Skeletal muscle cell (primary cell): ENCODE data around the gene TMIGD1.
"Not testable (repeated sequence)": the region's sequence is repeated elsewhere in the genome, so short reads cannot be mapped to it uniquely, and the experiment has no call there.

Experiments used
- DNase-seq: peaks from one replicate; pipeline ENCODE4 v3.0.0-alpha.2; 2010; ENCODE audit warnings: low read depth
- H3K4me3 ChIP-seq: 2 replicates; pipeline ENCODE4 v1.5.1; 2011; ENCODE audit warnings: low read depth, mild to moderate bottlenecking, control low read depth, low read length, moderate library complexity

Gene TMIGD1

DNA sequence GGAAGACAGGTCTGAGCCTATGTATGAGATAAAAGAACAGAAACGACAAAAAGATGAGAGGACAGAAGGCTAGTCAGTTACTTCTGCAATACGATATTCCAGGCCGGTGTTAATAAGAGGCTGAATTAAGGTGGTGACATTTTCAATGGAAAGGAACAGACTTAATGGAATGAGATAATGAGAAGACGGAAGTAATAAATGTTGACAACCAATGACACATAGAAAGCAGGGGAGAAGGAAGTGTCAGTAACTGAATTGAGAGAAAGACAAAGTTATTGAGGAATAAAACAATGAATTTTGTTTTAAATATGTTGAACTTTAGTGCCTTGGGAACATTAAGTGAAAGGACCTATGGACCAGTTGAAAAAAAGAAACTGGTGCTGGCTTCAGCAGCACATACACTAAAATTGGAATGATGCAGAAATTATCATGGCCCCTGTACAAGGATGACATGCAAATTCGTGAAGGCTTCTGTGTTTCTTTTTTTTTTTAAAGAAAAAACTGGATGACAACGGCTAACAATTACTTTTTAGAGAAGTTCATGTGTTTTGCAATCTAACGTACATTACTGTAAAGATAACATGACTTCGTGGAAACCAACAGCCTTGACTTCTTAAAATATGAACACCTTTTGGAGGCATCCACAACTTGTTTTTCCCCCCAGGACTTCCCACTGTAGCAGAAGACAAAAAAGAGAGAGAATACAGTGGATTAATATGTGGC is 26.4 kb upstream of the TMIGD1 start:
- no peak overlapping the region for H3K4me3 ChIP-seq
- DNase-seq = no peak

DNA sequence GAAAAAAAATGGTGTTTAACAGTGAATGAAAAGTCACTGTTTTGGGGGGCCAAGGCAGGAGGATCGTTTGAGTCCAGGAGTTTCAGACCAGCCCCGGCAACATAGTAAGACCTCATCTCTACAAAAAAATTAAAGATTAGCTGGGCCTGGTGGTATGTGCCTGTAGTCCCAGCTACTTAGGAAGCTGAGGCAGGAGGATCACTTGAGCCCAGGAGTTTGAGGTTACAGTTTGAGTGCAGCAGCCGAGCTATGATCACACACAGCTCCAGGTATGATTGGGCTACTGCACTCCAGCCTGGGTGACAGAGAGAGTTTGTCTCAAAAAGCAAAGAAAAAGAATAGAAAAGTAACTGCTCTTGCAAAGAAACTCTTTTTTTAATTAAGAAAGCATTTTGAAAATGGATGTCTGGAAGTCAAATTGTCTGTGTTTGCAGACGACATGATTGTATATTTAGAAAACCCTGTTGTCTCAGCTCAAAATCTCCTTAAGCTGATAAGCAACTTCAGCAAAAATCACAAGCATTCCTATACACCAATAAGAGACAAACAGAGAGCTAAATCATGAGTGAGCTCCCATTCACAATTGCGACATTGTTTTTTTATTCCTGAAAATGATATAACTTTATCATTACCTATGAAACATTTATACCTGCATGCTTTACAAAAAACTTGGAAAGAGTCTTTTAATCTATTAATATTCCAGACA is 24.4 kb upstream of the TMIGD1 start:
- no peak for DNase-seq
- H3K4me3 ChIP-seq = no peak overlapping the region

DNA sequence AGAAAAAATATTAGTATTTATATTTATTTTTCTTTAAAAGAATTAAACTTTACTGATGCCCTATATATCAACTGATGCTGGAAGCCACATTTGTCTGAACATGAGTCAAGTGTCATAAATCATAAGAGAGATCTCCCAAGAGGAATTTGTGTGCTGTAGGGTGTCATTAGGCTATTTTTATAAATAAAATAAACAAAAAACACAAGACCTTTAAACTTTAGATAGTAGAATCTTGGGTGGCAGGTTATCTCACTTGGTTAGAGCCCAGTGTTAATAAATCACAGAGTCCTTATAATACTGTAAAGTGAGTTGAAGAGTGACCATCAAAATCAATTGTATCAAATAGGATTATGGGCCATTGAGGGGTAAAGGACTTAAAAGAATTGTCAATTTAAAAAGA is 23.6 kb upstream of the TMIGD1 start:
- DNase-seq = no peak
- no peak overlapping the region for H3K4me3 ChIP-seq

DNA sequence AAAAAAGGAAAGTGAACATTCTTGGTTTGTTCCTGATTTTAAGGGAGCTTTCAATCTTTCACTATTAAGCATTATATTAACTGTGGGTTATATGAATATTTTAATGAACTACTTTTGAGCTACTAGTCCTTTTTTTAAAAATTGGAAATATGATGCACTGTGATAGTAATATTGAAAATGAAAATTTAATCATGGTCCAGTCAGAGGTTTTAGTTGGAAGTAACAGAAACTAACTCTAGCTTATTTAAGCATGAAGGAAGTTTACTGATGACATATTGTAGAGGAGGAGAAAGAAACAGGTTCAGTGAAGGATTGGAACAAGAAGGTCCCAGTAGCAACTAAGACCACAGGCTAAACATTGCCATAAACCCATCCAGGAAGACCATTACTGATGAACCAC is 20.8 kb upstream of the TMIGD1 start:
- DNase-seq = no peak
- no peak overlapping the region for H3K4me3 ChIP-seq

DNA sequence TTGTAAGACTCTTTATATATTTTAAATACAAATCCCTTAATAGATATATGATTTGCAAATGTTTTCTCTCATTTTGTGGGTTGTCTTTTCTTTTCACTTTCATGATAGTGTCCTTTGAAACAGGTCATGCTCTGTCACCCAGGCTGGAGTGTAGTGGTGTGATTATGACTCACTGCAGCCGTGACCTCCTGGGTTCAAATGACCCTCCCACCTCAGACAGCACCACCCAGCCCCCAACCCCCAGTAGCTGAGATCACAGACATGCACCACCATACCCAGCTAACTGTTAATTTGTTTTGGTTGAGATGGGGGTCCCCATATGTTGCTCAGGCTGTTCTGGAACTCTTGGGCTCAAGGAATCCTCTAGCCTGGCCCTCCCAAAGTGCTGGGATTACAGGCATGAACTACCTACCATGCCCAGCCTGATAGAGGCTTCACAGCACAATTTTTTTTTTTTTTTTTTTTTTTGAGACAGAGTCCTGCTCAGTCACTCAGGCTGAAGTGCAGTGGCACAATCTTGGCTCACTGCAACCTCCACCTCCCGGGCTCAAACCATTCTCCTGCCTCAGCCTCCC is 18.5 kb upstream of the TMIGD1 start:
- H3K4me3 ChIP-seq = no peak overlapping the region
- no peak for DNase-seq

DNA sequence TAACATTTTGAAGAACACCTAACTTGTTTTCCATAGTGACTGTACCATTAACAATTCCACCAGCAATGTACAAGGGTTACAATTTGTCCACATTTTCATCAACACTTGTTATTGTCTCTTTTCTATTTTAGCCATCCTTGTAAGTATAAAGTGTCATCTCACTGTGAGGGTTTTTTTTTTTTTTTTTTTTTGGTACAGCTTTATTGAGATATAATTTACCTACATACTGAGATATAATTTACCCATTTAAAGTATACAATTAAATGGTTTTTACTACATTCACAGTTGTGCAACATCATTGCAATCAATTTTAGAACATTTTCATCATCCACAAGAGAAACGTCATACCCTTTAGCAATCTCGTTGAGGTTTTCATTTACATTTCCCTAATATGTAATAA is 17.9 kb upstream of the TMIGD1 start:
- no peak for DNase-seq
- H3K4me3 ChIP-seq = no peak overlapping the region

DNA sequence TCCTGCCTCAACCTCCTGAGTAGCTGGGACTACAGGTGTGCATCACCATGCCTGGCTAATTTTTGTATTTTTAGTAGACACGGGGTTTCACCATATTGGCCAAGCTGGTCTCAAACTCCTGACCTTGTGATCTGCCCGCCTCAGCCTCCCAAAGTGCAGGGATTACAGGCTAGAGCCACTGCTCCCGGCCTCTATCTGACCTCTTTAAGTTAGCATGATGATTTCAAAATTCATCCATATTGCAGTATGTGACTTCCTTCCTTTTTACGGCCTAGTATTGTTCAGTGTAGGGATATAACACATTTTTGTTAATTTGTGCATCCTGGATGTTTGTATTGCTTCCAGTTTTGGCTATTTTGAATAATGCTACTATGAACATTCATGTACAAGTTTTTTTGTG is 17.4 kb upstream of the TMIGD1 start:
- not testable (repeated sequence) for DNase-seq, H3K4me3 ChIP-seq

DNA sequence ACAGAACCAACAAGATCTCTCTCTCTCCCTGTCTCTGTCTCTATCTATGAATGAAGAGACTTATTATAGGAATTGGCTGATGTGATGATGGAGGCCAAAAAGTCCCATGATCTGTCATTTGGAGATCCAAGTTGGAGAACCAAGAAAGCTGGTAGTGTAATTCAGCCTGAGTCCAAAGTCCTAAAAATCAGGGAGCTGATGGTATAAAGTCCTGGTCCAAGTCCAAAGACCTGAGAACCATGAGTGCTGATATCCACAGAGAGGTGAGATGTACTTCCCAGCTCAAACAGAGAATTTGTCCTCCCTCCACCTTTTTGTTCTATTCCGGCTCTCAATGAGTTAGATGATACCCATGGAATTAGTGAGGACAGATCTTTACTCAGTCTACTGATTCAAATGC is 15.4 kb upstream of the TMIGD1 start:
- no peak for DNase-seq
- H3K4me3 ChIP-seq = no peak overlapping the region

DNA sequence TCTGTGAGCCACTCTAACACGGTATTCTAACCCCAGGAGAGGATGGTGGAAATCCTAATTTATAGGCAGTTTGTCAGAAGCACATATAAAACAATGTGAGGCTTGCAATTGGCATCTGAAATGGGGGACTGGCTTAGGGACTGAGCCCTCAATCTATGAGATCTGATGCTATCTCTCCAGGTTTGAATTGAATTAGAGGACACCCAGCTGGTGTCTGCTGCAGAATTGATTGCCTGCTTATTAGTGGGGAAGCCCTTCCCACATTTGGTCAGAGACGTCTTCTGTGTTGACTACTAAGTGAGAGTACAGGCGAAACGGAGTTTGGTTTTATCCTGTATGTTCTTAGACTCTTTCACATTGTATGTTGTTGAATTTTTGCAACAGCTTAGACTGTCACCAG is 13.6 kb upstream of the TMIGD1 start:
- DNase-seq = no peak
- H3K4me3 ChIP-seq = no peak overlapping the region

DNA sequence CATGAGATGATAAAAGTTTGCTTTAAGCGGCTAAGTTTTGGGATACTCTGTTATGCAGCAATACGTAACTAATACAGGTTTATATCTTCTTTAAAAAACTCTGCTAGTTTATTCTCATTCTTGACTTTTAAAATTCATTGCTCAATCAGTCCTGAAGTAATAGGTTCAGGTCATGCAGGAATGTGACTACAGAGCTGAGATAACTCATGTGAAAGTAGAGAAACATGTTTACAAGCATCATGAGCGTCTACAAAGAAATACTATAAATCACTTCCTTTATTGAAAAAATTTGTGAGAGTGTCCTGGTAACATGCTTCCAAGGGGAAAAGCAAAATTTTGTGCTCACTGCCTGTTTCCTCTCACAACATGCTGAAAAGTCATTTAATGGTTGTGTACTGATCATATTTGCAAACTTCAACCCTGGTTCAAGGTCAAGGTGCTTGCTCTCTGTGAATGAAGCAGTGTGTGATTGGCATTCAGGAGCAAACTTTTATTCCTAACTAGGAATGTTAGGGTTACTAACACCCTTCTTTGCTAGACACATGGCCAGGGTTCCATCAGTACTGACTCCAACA is 12.5 kb upstream of the TMIGD1 start:
- no peak overlapping the region for H3K4me3 ChIP-seq
- DNase-seq = no peak

DNA sequence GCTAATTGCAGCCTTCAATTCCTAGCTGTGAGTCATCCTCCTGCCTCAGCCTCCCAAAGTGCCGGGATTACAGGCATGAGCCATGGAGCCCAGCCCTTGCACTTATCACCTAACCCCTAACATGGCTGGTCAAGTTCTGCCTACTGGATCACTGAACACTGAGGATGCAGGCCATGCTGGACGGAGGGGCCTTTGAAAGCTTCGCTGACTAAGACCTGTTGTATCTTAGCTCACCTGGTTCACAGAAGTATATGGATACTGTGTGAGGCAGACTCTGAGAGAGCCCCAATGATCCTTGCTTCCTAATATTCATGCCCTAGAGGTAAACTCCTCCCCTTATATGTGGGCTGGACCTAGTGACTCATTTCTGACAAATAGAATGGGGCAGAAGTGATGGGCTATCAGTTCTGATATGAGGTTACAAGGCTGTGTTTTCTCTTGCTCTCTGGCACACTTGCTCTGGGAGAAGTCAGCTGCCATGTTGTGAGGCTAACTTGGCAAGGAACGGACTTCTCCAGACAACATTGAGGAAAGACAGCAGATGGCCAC is 11.7 kb upstream of the TMIGD1 start:
- no peak overlapping the region for H3K4me3 ChIP-seq
- DNase-seq = no peak

DNA sequence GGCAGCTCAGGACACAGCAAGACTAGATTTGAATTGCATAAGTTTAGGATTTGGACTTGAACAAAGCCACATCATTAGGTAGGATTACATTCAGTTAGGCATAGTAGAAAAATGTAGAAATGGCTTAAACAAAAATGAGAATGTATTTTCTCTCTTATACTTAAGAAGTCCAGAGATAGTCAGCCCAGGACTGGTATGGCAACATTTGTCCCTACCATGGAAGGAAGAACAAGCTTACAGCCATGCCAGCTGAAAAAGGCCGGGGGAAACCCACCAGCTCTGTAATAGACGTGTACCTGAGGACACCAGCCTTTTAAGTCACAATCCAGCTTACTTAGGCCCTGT is 11.2 kb upstream of the TMIGD1 start:
- DNase-seq = no peak

DNA sequence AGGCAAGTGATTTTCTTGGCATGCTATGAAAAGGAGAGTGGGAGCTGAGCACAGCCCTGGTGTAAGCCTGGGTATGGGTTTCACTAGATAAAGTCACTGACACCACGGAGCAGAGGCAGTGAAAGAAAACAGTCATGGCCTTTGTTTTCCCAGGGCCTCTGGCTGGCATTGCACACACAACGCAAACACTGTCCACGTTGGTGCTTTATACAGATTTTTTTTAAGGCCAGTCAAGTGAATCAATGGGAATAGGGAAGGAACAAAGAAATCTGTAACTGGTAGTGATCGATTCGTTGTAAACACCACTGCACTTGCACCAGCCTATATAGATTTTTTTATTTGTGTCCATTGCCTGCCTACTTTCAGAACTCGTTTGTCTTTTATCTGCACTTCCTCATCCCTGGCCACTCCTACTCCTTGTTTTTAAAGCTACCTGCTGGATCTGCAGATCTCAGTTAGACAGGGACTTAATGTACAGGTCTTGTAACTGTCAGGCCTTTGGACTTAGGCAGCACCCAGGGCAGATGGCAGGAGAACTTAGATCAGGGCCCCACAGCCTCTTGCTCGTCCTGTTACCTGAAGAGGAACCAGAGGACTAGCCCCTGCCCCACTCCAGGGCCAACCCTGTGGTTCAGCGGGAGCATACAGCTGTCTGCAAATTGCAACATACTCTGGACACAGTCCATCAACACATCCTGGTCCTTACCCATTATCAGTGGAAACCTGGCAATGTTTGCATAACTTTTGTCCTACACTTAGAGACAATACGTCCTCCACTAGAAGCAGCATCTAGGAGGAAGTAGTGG is 10.6 kb upstream of the TMIGD1 start:
- no peak overlapping the region for H3K4me3 ChIP-seq
- DNase-seq = peak; percentile 81

More for the DNA sequence above, 11.2 kb upstream of the TMIGD1 start:
- no peak overlapping the region for H3K4me3 ChIP-seq

DNA sequence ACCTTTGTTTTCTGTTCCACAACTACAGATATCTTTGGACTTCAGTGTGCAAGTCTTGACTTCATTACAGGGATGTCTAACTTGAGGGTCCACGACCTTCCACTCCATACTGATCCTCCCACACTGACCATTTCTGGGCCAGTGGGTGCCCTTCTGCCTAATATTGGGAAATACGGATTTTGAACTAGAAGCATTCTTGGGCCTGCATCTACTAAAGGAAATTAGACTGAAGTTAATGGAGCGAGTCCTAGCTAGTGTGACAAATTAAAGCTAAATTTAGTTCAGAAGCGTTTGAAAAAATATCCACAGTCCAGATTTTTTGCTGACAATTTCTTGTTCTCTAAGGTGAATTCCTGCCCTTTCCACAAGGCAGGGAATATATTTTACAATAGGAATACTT is 9.9 kb upstream of the TMIGD1 start:
- no peak for DNase-seq
- H3K4me3 ChIP-seq = no peak overlapping the region

DNA sequence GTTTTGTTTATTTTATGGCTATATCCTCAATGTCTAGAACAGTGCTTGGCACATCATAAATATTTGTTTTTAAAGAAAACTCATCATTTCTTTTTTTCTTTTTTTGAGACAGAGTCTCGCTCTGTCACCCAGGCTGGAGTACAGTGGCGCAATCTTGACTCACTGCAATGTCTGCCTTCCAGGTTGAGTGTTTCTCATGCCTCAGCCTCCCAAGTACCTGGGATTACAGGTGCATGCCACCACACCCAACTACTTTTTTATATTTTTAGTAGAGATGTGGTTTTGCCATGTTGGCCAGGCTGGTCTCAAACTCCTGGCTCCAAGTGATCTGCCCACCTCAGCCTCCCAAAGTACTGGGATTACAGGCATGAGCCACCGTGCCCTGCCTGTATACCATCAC is 9.4 kb upstream of the TMIGD1 start:
- DNase-seq, H3K4me3 ChIP-seq: not testable (repeated sequence)

DNA sequence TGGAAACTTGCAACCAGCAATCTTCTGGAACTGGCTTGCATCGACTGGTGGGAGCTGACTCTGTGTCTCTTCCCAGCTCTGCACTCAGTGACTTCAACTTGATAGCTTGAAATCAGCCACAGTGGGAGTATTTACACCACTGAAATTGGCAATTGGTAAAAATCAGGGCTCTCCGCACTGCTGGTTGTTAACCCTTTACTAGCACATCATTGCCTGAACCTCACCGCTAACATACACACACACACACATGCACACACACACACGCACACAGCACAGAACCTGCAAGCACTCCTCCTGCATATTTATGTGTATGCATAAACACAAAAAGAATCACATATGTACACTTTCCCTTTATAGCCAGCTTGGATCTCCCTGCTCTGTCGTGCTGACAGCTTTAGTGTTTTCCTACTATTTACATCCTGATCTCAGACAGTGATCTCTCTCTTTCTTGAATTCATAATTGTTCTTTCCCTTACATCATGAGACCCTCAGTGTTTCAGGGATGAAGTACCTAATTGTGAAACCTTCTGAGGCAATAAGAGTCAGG is 7.9 kb upstream of the TMIGD1 start:
- H3K4me3 ChIP-seq = no peak overlapping the region

DNA sequence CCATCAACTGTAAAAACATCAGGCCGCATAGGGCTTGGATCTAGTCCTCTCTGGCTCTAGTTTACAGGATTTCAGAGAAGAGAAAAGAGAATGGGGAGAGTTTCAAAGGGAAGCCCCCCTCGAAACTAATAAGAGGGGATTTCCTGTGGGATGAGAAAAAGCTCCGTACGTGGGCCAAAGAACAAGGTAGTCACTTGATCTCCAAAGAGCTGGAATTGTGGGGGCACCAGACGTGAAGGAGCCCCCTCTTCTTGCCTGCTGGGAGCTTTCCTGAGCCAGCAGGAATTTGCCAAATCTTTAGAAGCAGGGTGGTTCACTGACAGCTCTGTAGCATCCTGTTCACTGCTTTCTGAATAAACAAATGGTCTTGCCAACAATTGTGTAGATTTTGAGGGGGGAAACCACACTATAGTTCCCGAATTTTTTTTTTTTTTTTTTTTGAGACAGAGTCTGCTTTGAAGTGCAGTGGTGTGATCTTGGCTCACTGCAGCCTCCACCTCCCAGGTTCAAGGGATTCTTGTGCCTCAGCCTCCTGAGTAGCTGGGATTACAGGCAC is 7.0 kb upstream of the TMIGD1 start:
- DNase-seq = no peak
- H3K4me3 ChIP-seq = no peak overlapping the region

More for the DNA sequence above, 7.9 kb upstream of the TMIGD1 start:
- peak; percentile 43 for DNase-seq

DNA sequence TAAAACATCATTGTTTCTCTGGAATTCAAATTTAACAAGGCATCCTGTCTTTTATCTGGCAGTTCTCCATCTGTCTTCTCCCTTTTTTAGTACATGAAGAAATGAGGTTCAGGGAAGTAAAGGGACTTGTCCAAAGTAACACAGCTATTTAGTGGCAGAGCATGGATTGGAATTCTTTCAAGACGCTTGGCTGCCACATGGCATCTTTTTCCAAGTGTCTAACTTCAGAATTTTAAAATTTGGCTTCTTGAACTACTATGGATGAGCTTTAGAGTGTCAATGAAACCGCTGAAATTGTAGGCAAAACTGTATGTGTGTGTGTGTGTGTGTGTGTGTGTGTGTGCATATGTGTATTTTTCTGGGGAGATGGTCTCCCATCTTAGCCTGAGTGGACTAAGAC is 5.2 kb upstream of the TMIGD1 start:
- DNase-seq = no peak
- H3K4me3 ChIP-seq = no peak overlapping the region

DNA sequence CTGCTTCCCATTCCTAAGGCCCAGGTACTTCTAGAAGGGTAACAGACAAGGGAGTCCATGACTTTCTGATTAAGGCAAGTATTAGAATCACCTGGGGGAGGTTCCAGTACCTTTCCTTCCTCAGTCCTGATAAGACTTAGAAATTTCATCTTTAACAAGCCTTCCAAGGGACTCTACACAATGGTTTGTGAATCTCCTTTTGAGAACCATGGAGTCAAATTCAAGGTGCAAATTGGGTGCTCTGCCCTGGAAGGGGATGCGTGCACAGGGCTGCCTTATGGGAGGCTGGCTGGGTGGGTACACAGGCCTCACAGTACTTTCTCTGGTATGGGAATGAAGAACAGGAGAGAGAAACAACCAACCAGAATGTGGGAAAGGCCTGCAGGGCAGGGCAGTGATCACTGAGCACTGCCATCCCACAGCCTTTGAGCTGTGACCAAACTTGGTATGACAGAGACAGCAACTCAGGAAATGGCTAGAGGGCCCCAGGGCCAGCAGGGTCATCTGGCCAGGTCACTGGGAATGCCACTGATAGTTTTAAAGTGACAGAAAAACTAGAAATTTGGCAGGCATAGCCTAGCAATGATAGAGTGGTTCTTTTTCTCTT is 3.6 kb upstream of the TMIGD1 start:
- DNase-seq = no peak

More for the DNA sequence above, 3.6 kb upstream of the TMIGD1 start:
- H3K4me3 ChIP-seq = no peak overlapping the region
